MM.1S (cell line): ENCODE results near the gene NID2.

ENCODE experiments used
- DNase-seq: peaks from one replicate; pipeline ENCODE4 v3.0.0-alpha.2; 2015
- H2AFZ ChIP-seq: fragments of 300-600 bp; sonication (generic); 2 replicates; pipeline ENCODE4 v1.6.0; 2016; ENCODE audit warnings: antibody characterized with exemption, low read length
- H3F3A ChIP-seq: fragments of 300-600 bp; sonication (generic); 2 replicates; pipeline ENCODE4 v1.6.1; 2016; ENCODE audit warnings: mild to moderate bottlenecking, antibody characterized with exemption, low read length, moderate library complexity, mixed read lengths; ENCODE audit not compliant: insufficient read depth
- H3K27ac ChIP-seq: fragments of 300-600 bp; sonication (generic); 2 replicates; pipeline ENCODE4 v1.5.1; 2016; ENCODE audit warnings: mild to moderate bottlenecking, low read length
- H3K27me3 ChIP-seq: fragments of 300-600 bp; sonication (generic); replicated peaks from 2 replicates; pipeline ENCODE4 v1.6.0; 2016; ENCODE audit warnings: low read length; ENCODE audit not compliant: insufficient read depth
- H3K36me3 ChIP-seq: fragments of 300-600 bp; sonication (generic); replicated peaks from 2 replicates; pipeline ENCODE4 v1.6.1; 2016; ENCODE audit warnings: mild to moderate bottlenecking, low read length, mixed read lengths; ENCODE audit not compliant: insufficient read depth
- H3K4me1 ChIP-seq: fragments of 300-600 bp; sonication (generic); 2 replicates; pipeline ENCODE4 v1.6.1; 2016; ENCODE audit warnings: low read length, mixed read lengths
- H3K4me2 ChIP-seq: fragments of 300-600 bp; sonication (generic); 2 replicates; pipeline ENCODE4 v1.6.0; 2016; ENCODE audit warnings: low read depth, low read length
- H3K4me3 ChIP-seq: fragments of 300-600 bp; sonication (generic); 2 replicates; pipeline ENCODE4 v1.5.1; 2016; ENCODE audit warnings: low read length, mixed read lengths
- H3K79me2 ChIP-seq: fragments of 300-600 bp; sonication (generic); 2 replicates; pipeline ENCODE4 v1.6.1; 2016; ENCODE audit warnings: mixed run types, low read length, mixed read lengths
- H3K9ac ChIP-seq: fragments of 300-600 bp; sonication (generic); 2 replicates; pipeline ENCODE4 v1.6.1; 2016; ENCODE audit warnings: low read length, mixed read lengths
- H3K9me2 ChIP-seq: fragments of 300-600 bp; sonication (generic); replicated peaks from 2 replicates; pipeline ENCODE4 v1.6.1; 2016; ENCODE audit warnings: mild to moderate bottlenecking, low read length, mixed read lengths; ENCODE audit not compliant: insufficient read depth
- H3K9me3 ChIP-seq: fragments of 300-600 bp; sonication (generic); replicated peaks from 2 replicates; pipeline ENCODE4 v1.6.1; 2016; ENCODE audit warnings: mild to moderate bottlenecking, low read length, mixed read lengths; ENCODE audit not compliant: insufficient read depth
- H4K20me1 ChIP-seq: fragments of 300-600 bp; sonication (generic); 2 replicates; pipeline ENCODE4 v1.6.1; 2016; ENCODE audit warnings: mild to moderate bottlenecking, low read length, moderate library complexity, mixed read lengths; ENCODE audit not compliant: insufficient read depth
- CTCF ChIP-seq: fragments of 300-600 bp; sonication (generic); IDR thresholded peaks from 2 replicates; pipeline ENCODE4 v1.5.1; 2016; ENCODE audit warnings: antibody characterized with exemption, low read length, mixed read lengths
- EZH2 ChIP-seq: fragments of 300-600 bp; sonication (generic); optimal IDR thresholded peaks from 2 replicates; pipeline ENCODE3; 2017; ENCODE audit warnings: low read depth, mild to moderate bottlenecking, antibody characterized with exemption, low read length, mixed read lengths
- EZH2phosphoT487 ChIP-seq: fragments of 300-600 bp; sonication (generic); IDR thresholded peaks from 2 replicates; pipeline ENCODE4 v1.6.1; 2018; ENCODE audit warnings: antibody characterized with exemption, low read length

The NID2 gene

GRCh38 chr14:51996148-51996746 lies 72.6 kb downstream of the NID2 start:
- Histone ChIP-seq H3K27me3 (no peaks in the 10 kb centered on the region), H3K79me2 (peaks cover 22% of the 10 kb centered on the region), H3K27ac (no peak overlapping the region), H3K9ac (no peak overlapping the region), H3K9me2 (no peaks in the 10 kb centered on the region), H3K4me3 (no peak overlapping the region), H3K36me3 (peaks cover 3% of the 10 kb centered on the region; the same call in 1 of the 2 replicates), H3K4me2 (no peak overlapping the region), H3F3A (no peaks in the 10 kb centered on the region), H2AFZ (no peak overlapping the region), H4K20me1 (no peaks in the 10 kb centered on the region), H3K9me3 (no peaks in the 10 kb centered on the region), H3K4me1 (no peaks in the 10 kb centered on the region)
- TF ChIP-seq EZH2 (no peak), CTCF (peak; percentile 49)
- DNase-seq, result no peak

DNA sequence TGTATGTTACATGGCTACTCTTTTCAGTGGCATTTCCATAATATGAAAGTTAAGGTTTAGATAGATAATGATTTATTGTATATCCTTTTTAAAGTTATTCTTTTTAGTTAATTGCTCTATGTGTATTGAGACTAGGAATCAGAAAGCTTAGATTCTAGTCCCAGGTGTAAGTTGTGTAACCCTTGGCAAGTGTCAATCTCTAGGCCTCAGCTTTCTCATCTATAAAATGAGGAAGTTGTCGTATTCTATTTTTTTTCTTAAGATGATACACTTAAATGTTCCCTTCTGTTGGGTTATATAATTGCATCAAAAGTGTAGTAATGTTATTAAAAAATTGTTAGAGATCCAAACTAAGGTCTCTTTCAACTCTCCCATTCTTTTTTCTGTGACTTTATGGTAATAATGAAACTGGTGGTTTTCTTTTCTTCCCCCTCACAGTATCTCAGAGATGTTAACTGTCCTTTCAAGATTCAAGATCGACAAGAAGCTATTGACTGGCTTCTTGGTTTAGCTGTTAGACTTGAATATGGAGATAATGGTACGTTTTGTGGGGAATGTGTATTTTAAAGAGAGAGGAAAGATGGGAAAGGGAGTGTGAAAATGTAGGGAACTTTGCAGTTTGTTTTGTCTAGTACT lies 75.5 kb downstream of the NID2 start:
- Histone ChIP-seq H3F3A (no peaks in the 10 kb centered on the region), H3K9me2 (no peaks in the 10 kb centered on the region), H3K4me3 (no peak overlapping the region), H3K9ac (no peak overlapping the region), H3K4me2 (no peak overlapping the region), H3K27me3 (no peaks in the 10 kb centered on the region), H4K20me1 (no peaks in the 10 kb centered on the region), H3K9me3 (no peaks in the 10 kb centered on the region), H3K36me3 (0 out of 2 replicates have a peak, but pooled peaks cover 3% of the 10 kb centered on the region), H3K4me1 (no peaks in the 10 kb centered on the region), H2AFZ (no peak overlapping the region), H3K79me2 (peaks cover 40% of the 10 kb centered on the region), H3K27ac (no peak overlapping the region)
- DNase-seq, result no peak
- TF ChIP-seq EZH2 (no peak), EZH2phosphoT487 (no peak), CTCF (no peak)

DNA sequence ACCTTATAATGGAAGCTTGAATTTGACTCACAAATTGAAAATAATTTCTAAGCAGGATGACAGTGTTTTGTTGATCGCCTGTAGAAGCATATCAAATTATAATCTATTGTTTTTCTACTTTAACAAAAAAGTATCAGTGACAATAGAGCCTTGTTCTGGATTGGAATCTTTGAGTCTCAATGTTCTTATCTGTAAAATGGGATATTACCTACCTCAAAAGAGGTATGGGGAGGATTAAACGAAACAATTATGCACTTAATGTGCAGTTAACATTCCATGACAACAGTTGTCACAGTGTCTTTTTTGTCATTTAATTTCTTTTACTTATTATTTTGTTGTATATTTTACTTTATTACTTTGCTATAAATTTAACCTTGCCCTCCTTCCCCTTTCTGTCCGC lies 78.4 kb downstream of the NID2 start:
- Histone ChIP-seq H3K9me2 (no peaks in the 10 kb centered on the region), H3K9ac (peak overlapping the region; percentile 88; the same call in 1 of the 2 replicates), H4K20me1 (no peaks in the 10 kb centered on the region), H3K4me2 (peak overlapping the region; percentile 46), H3K27me3 (no peaks in the 10 kb centered on the region), H2AFZ (no peak overlapping the region), H3K27ac (no peak overlapping the region), H3K36me3 (0 out of 2 replicates have a peak, but pooled peaks cover 3% of the 10 kb centered on the region), H3K4me3 (peak overlapping the region; percentile 76), H3K4me1 (no peaks in the 10 kb centered on the region), H3K79me2 (peaks cover 33% of the 10 kb centered on the region), H3F3A (no peaks in the 10 kb centered on the region), H3K9me3 (no peaks in the 10 kb centered on the region)
- DNase-seq, result no peak
- TF ChIP-seq CTCF, result no peak
- no peak for TF ChIP-seq EZH2
- no peak for TF ChIP-seq EZH2phosphoT487
